ENCODE measurements around the gene CIDEB. TPM values are rescaled to one million over a fixed set of nuclear protein-coding genes. Genes with fewer than 3 reads are reported as not detected.
"Not testable (repeated sequence)": the region's sequence is repeated elsewhere in the genome, so short reads cannot be mapped to it uniquely, and the experiment has no call there.

CIDEB gene
- total RNA-seq (10 to 100 TPM; 13.8 to 38.4 (median 22.6) TPM), polyA plus RNA-seq (10 to 100 TPM; 17.1 to 29.0 TPM)
- long read RNA-seq, donor 1, partial matches to known transcripts, result 1 of 5 reads
- long read RNA-seq, donor 1, other reads (novel, unspliced or antisense), result 2 of 5 reads
- long read RNA-seq, donor 2, partial matches to known transcripts, result 0 of 2 reads
- long read RNA-seq, donor 2, other reads (novel, unspliced or antisense), result 0 of 2 reads
- long read RNA-seq, donor 3, transcript CIDEB-201 (7 exons, 2,294 nt), result major isoform, 46 of 103 reads
- long read RNA-seq, donor 3, partial matches to known transcripts, result 5 of 103 reads
- long read RNA-seq, donor 3, other reads (novel, unspliced or antisense), result 46 of 103 reads

- DNase-seq, result peak; percentile 47 to 67 (median 62)
- Histone ChIP-seq H3K4me1 (ENCODE audit: insufficient read depth) (peaks cover 12% of the 10 kb centered on the region), H3K27ac (no peak within 1 kb of the TSS), H3K36me3 (no peaks in the 10 kb centered on the region), H3K9me3 (no peaks in the 10 kb centered on the region), H3K27me3 (no peaks in the 10 kb centered on the region), H3K4me3 (no peak within 1 kb of the TSS)
- no peak for TF ChIP-seq EP300 (IDR thresholded peaks at IDR 0.05)
- TF ChIP-seq CTCF (IDR thresholded peaks at IDR 0.05), result peak; percentile 62 to 78 (median 65)
- intact Hi-C loops (cut with DNase I), result loop anchor here in 1 of 4 donors (5.0 kb wide), 1 partner anchor 65 kb away; the partner anchor contains the start of gene TINF2
- WGBS, 3 donors, result 50 to 59% (median 57%) methylated on average over 6 of the region's 6 CpGs
These were observed at the start of gene CIDEB for GRCh38 chr14:24307575-24308341. Gene CIDEB, minus strand, starts transcription at chr14:24307977. Its CDS starts 119 bp downstream, at chr14:24307858.

GRCh38 chr14:24356208-24356607 is 48.4 kb upstream of the CIDEB start:
- intact Hi-C loops (cut with DNase I), result no loop called here
- H3K9me3 ChIP-seq, result no peaks in the 10 kb centered on the region
- no peaks in the 10 kb centered on the region for H3K4me1 ChIP-seq (ENCODE audit: insufficient read depth)
- no peak for TF ChIP-seq CTCF (IDR thresholded peaks at IDR 0.05)
- no peak for TF ChIP-seq POLR2A (IDR thresholded peaks at IDR 0.05)
- TF ChIP-seq EP300 (IDR thresholded peaks at IDR 0.05), result no peak
- H3K4me3 ChIP-seq, result no peak overlapping the region
- no peak for DNase-seq
- 76 to 89% (median 88%) methylated on average over 4 of the region's 4 CpGs for WGBS, 3 donors
- no peaks in the 10 kb centered on the region for H3K27me3 ChIP-seq
- H3K27ac ChIP-seq, result no peak overlapping the region
- no peaks in the 10 kb centered on the region for H3K36me3 ChIP-seq

GRCh38 chr14:24355009-24355408 is 47.2 kb upstream of the CIDEB start:
- Histone ChIP-seq H3K4me3 (no peak overlapping the region), H3K27me3 (no peaks in the 10 kb centered on the region), H3K27ac (no peak overlapping the region), H3K4me1 (ENCODE audit: insufficient read depth) (no peaks in the 10 kb centered on the region), H3K36me3 (no peaks in the 10 kb centered on the region), H3K9me3 (no peaks in the 10 kb centered on the region)
- TF ChIP-seq EP300 (IDR thresholded peaks at IDR 0.05) (no peak), POLR2A (IDR thresholded peaks at IDR 0.05) (no peak), CTCF (IDR thresholded peaks at IDR 0.05) (no peak)
- WGBS, 3 donors, result 83 to 87% (median 87%) methylated on average over 7 of the region's 7 CpGs
- intact Hi-C loops (cut with DNase I), result no loop called here
- DNase-seq, result no peak

- 67 to 71% (median 70%) methylated on average over 3 of the region's 3 CpGs for WGBS, 3 donors
- intact Hi-C loops (cut with DNase I), result not testable (repeated sequence)
These were observed 46.7 kb upstream of the CIDEB start for GRCh38 chr14:24354482-24354825.

More at GRCh38 chr14:24354482-24354825, 46.7 kb upstream of the CIDEB start:
- not testable (repeated sequence) for H3K9me3 ChIP-seq; H3K27me3 ChIP-seq; H3K4me1 ChIP-seq (ENCODE audit: insufficient read depth); H3K27ac ChIP-seq; H3K36me3 ChIP-seq; DNase-seq; H3K4me3 ChIP-seq

Data from ovary (tissue), 10 donors.